HepG2 (cell line): Measurements from ENCODE around the gene FAM83G. TPM values are rescaled to one million over a fixed set of nuclear protein-coding genes. Genes with fewer than 3 reads are reported as not detected.

Source experiments
- ATAC-seq: fragments of 200-7000 bp; cut with Tn5 transposase; 3 replicates; pipeline ENCODE4 v1.9.1; 2020; ENCODE audit warnings: mild to moderate bottlenecking, moderate library complexity
- BruUV-seq: library from RNA; stranded (reverse); fragments of 400-500 nt; replicated peaks from 2 replicates; lab custom pipeline; 2021; lab: Mats Ljungman, UMichigan
- CTCF ChIA-PET: fragments of 300-600 bp; formaldehyde crosslinking; extraction: SDS; loops from one replicate; lab custom pipeline; 2021; ENCODE audit warnings: low total read pairs, inconsistent platforms, low intra/inter-chr PET ratio; lab: Yijun Ruan, JAX
- POLR2A ChIA-PET: fragments of 350-600 bp; sonication (Branson Sonifier 250); formaldehyde crosslinking; loops from one replicate; lab custom pipeline; 2020; ENCODE audit warnings: antibody characterized with exemption, inconsistent platforms; lab: Yijun Ruan, JAX
- DNase-seq: peaks from one replicate; pipeline ENCODE4 v3.0.0-alpha.2; 2015; ENCODE audit warnings: low spot score
- FAIRE-seq: peaks from 3 replicates; lab custom pipeline; 2011; peaks lifted over from hg19 to GRCh38; lab: Jason Lieb, UNC
- H2AFZ ChIP-seq: one replicate; pipeline ENCODE4 v1.6.1; 2011; ENCODE audit warnings: low read length, inconsistent platforms
- H3K27ac ChIP-seq: fragments of 300-600 bp; 3 replicates; pipeline ENCODE4 v1.8.0; 2011; ENCODE audit warnings: mixed run types, mild to moderate bottlenecking, mixed read lengths, low read length, inconsistent platforms; ENCODE audit not compliant: insufficient read depth; ENCODE audit errors: extremely low read length
- H3K27me3 ChIP-seq, 2 experiments: fragments of 200-600 bp in 1 of 2; 2 replicates in 1 of 2; 3 replicates in 1 of 2; pipeline versions ENCODE4 v1.6.0 to v1.8.0; 2011; ENCODE audit warnings: low read length in 2 of 2, mild to moderate bottlenecking in 2 of 2, moderate library complexity in 2 of 2, inconsistent platforms in 1 of 2; ENCODE audit not compliant: insufficient read depth in 2 of 2, control insufficient read depth in 1 of 2
- H3K36me3 ChIP-seq, 2 experiments: fragments of 200-600 bp in 1 of 2; replicated peaks in 1 of 2; 2 replicates in 1 of 2; 3 replicates in 1 of 2; pipeline versions ENCODE4 v1.5.1 to v1.8.0; 2011; ENCODE audit warnings: low read length in 2 of 2, inconsistent platforms in 1 of 2; ENCODE audit not compliant: insufficient read depth in 2 of 2, control insufficient read depth in 1 of 2
- H3K4me1 ChIP-seq: 2 replicates; pipeline ENCODE4 v1.5.1; 2012; ENCODE audit warnings: low read length, inconsistent platforms; ENCODE audit not compliant: insufficient read depth
- H3K4me2 ChIP-seq: 2 replicates; pipeline ENCODE4 v1.6.0; 2011; ENCODE audit warnings: low read depth, low read length, inconsistent platforms
- H3K4me3 ChIP-seq, 3 experiments: fragments of 200-600 bp in 1 of 3; sonication (generic), shearing (Covaris generic) in 1 of 3; replicated peaks in 1 of 3; 2 replicates each; pipeline ENCODE4 v1.5.1; 2011 to 2016; ENCODE audit warnings: low read length in 3 of 3, inconsistent platforms in 2 of 3, low read depth in 2 of 3, mild to moderate bottlenecking in 2 of 3, control low read depth in 1 of 3, mixed read lengths in 1 of 3; ENCODE audit not compliant: insufficient read depth in 1 of 3
- H3K79me2 ChIP-seq: one replicate; pipeline ENCODE4 v1.6.1; 2011; ENCODE audit warnings: low read length, inconsistent platforms; ENCODE audit not compliant: insufficient read depth
- H3K9ac ChIP-seq: 2 replicates; pipeline ENCODE4 v1.6.0; 2011; ENCODE audit warnings: mild to moderate bottlenecking, low read depth, low read length, inconsistent platforms; ENCODE audit not compliant: insufficient read depth
- H3K9me3 ChIP-seq: 2 replicates; pipeline ENCODE4 v1.5.1; 2012; ENCODE audit warnings: mild to moderate bottlenecking, low read length
- H4K20me1 ChIP-seq: 2 replicates; pipeline ENCODE4 v1.6.0; 2011; ENCODE audit warnings: inconsistent platforms, mild to moderate bottlenecking, low read length, moderate library complexity; ENCODE audit not compliant: insufficient read depth
- BCL3 ChIP-seq: sonication (generic); formaldehyde crosslinking; IDR thresholded peaks from 2 replicates; pipeline ENCODE4 v1.5.1; 2020; ENCODE audit warnings: mild to moderate bottlenecking, missing genetic modification reagents, moderate library complexity
- CHD2 ChIP-seq: IDR thresholded peaks from 2 replicates; pipeline ENCODE4 v1.6.1; 2011; ENCODE audit warnings: low read depth, low read length, improper control_type of control experiment
- FUBP1 ChIP-seq: sonication (generic); formaldehyde crosslinking; IDR thresholded peaks from 2 replicates; pipeline ENCODE4 v1.5.1; 2020; ENCODE audit warnings: missing genetic modification reagents, mild to moderate bottlenecking, borderline replicate concordance
- JUN ChIP-seq: sonication (generic); formaldehyde crosslinking; IDR thresholded peaks from 2 replicates; pipeline ENCODE4 v1.4.0; 2020; ENCODE audit warnings: mild to moderate bottlenecking, missing genetic modification reagents
- JUND ChIP-seq: sonication (generic); formaldehyde crosslinking; IDR thresholded peaks from 2 replicates; pipeline ENCODE4 v1.8.0; 2022; ENCODE audit warnings: mild to moderate bottlenecking, missing genetic modification reagents
- KLF6 ChIP-seq: IDR thresholded peaks from 2 replicates; pipeline ENCODE4 v1.8.0; 2016; ENCODE audit warnings: missing biosample characterization, missing genetic modification reagents
- RCOR2 ChIP-seq: IDR thresholded peaks from 2 replicates; pipeline ENCODE4 v1.6.1; 2016; ENCODE audit warnings: missing biosample characterization, missing genetic modification reagents
- ZFAT ChIP-seq: sonication (generic); formaldehyde crosslinking; conservative IDR thresholded peaks from 2 replicates; pipeline ENCODE4 v1.8.1; 2023; ENCODE audit warnings: missing genetic modification reagents, inconsistent platforms
- ZNF20 ChIP-seq: sonication (generic); formaldehyde crosslinking; IDR thresholded peaks from 2 replicates; pipeline ENCODE4 v1.4.0; 2020; ENCODE audit warnings: mild to moderate bottlenecking, moderate library complexity, missing genetic modification reagents
- ZNF260 ChIP-seq: sonication (generic); formaldehyde crosslinking; IDR thresholded peaks from 2 replicates; pipeline ENCODE4 v1.4.0; 2020; ENCODE audit warnings: missing genetic modification reagents, low read depth, mild to moderate bottlenecking, borderline replicate concordance
- ZNF292 ChIP-seq: sonication (generic); formaldehyde crosslinking; IDR thresholded peaks from 2 replicates; pipeline ENCODE4 v1.8.1; 2022; ENCODE audit warnings: mild to moderate bottlenecking, low read depth, missing genetic modification reagents, borderline replicate concordance
- ZNF362 ChIP-seq: sonication (generic); formaldehyde crosslinking; IDR thresholded peaks from 2 replicates; pipeline ENCODE4 v1.4.0; 2020; ENCODE audit warnings: missing genetic modification reagents, mild to moderate bottlenecking, borderline replicate concordance
- ZNF572 ChIP-seq: sonication (generic); formaldehyde crosslinking; IDR thresholded peaks from 2 replicates; pipeline ENCODE4 v1.5.1; 2020; ENCODE audit warnings: mild to moderate bottlenecking, missing genetic modification reagents
- ZNF589 ChIP-seq: sonication (generic); formaldehyde crosslinking; conservative IDR thresholded peaks from 2 replicates; pipeline ENCODE4 v1.8.0; 2022; ENCODE audit warnings: mild to moderate bottlenecking, moderate library complexity, missing genetic modification reagents
- ZNF652 ChIP-seq: IDR thresholded peaks from 2 replicates; pipeline ENCODE4 v1.6.1; 2016; ENCODE audit warnings: low read depth, borderline replicate concordance
- ZZZ3 ChIP-seq: sonication (generic); formaldehyde crosslinking; IDR thresholded peaks from 2 replicates; pipeline ENCODE4 v1.4.0; 2020; ENCODE audit warnings: missing genetic modification reagents, mild to moderate bottlenecking, borderline replicate concordance
- WGBS: methylation state at CpG from one replicate; pipeline ENCODE4 v1.1.6; 2017; ENCODE audit warnings: low lambda C conversion rate; 5-methylcytosine and 5-hydroxymethylcytosine counted together
- in situ Hi-C: cut with HindIII; loops from 2 replicates; pipeline ENCODE4 v1.10.0; 2017; ENCODE audit warnings: low pct_unique_long_range_greater_than_20kb; ENCODE audit not compliant: extremely low pct_ligation_motif_present
- intact Hi-C: fragments of 100-400 bp; cut with micrococcal nuclease; formaldehyde crosslinking; loops from one replicate; pipeline ENCODE4 v1.10.0; 2022; ENCODE audit not compliant: unreplicated experiment
- polyA plus RNA-seq, 8 experiments: library from polyadenylated mRNA; depleted of rRNA in 3 of 8; stranded (reverse) in 7 of 8; unstranded in 1 of 8; fragments of >200 nt; fragmentation: Illumina TruSeq in 4 of 8; extraction: Trizol in 4 of 8; gene quantifications; 2 replicates each; pipeline versions ENCODE4 v1.2.1 to v1.2.3, GENCODE V29; 2011 to 2016; ENCODE audit warnings: low read depth in 4 of 8, missing spikeins in 1 of 8, mixed read lengths in 1 of 8; ENCODE audit not compliant: insufficient read depth in 1 of 8
- total RNA-seq, 5 experiments: library from RNA; depleted of rRNA; stranded (reverse); fragments of >200 nt; fragmentation: Illumina TruSeq; extraction: Trizol; gene quantifications; 2 replicates each; pipeline ENCODE4 v1.2.3, GENCODE V29; 2016; ENCODE audit warnings: low read depth in 1 of 5
- TF ChIP-seq, protein P1 (sequence below): sonication (generic); formaldehyde crosslinking; IDR thresholded peaks from 2 replicates; pipeline ENCODE4 v1.5.1; 2020; ENCODE audit warnings: missing genetic modification reagents, mild to moderate bottlenecking, borderline replicate concordance
- TF ChIP-seq, protein P2 (sequence below): conservative IDR thresholded peaks from 2 replicates; pipeline ENCODE4 v1.6.1; 2018; ENCODE audit warnings: missing genetic modification reagents

Gene FAM83G
- total and polyA plus RNA-seq, 2 of the 13 experiments (the other 11 are each of a cell fraction or from before 2014, with no cell fraction given): 13.7 to 18.6 TPM

- POLR2A ChIA-PET: no interaction called here
- H3K4me3 ChIP-seq: no peak overlapping the region
- no peaks in the 10 kb centered on the region for H3K27me3 ChIP-seq
- H3K79me2 ChIP-seq: peaks cover 7% of the 10 kb centered on the region
- H3K4me2 ChIP-seq: peak overlapping the region; percentile 12; the same call in 1 of the 2 replicates
- ATAC-seq: no peak; the same call in 2 of the 3 replicates
- DNase-seq: peak; percentile 32
- 13% methylated on average over 6 of the region's 6 CpGs for WGBS
- intact Hi-C loops (no loop called here), in situ Hi-C loops (no loop called here)
- H3K4me1 ChIP-seq: peaks cover 55% of the 10 kb centered on the region
- no peak overlapping the region for H3K9ac ChIP-seq
- H3K27ac ChIP-seq: no peak overlapping the region
- H3K36me3 ChIP-seq: peaks cover 6 to 19% of the 10 kb centered on the region in 2 experiments; a peak in 4 of 5 replicates
- FAIRE-seq: peak; percentile 90
- CTCF ChIA-PET: no interaction called here
- H4K20me1 ChIP-seq: peaks cover 8% of the 10 kb centered on the region; the same call in 1 of the 2 replicates
- no peaks in the 10 kb centered on the region for H3K9me3 ChIP-seq
- no peak overlapping the region for H2AFZ ChIP-seq
- BruUV-seq: no TSS peak
- no peak for TF ChIP-seq JUND (CRISPR knock-in tag)
- TF ChIP-seq, protein P1, sequence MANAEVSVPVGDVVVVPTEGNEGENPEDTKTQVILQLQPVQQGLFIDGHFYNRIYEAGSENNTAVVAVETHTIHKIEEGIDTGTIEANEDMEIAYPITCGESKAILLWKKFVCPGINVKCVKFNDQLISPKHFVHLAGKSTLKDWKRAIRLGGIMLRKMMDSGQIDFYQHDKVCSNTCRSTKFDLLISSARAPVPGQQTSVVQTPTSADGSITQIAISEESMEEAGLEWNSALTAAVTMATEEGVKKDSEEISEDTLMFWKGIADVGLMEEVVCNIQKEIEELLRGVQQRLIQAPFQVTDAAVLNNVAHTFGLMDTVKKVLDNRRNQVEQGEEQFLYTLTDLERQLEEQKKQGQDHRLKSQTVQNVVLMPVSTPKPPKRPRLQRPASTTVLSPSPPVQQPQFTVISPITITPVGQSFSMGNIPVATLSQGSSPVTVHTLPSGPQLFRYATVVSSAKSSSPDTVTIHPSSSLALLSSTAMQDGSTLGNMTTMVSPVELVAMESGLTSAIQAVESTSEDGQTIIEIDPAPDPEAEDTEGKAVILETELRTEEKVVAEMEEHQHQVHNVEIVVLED (CRISPR knock-in tag): no peak
- TF ChIP-seq ZNF362 (CRISPR knock-in tag): peak; percentile 75
- TF ChIP-seq JUN (CRISPR knock-in tag): no peak
- TF ChIP-seq ZFAT (CRISPR knock-in tag): no peak
- TF ChIP-seq KLF6: no peak
- no peak for TF ChIP-seq ZNF260
- TF ChIP-seq ZNF292 (CRISPR knock-in tag): no peak
- no peak for TF ChIP-seq ZNF20
- no peak for TF ChIP-seq ZNF652
- no peak for TF ChIP-seq BCL3 (CRISPR knock-in tag)
- no peak for TF ChIP-seq FUBP1 (CRISPR knock-in tag)
- TF ChIP-seq, protein P2, sequence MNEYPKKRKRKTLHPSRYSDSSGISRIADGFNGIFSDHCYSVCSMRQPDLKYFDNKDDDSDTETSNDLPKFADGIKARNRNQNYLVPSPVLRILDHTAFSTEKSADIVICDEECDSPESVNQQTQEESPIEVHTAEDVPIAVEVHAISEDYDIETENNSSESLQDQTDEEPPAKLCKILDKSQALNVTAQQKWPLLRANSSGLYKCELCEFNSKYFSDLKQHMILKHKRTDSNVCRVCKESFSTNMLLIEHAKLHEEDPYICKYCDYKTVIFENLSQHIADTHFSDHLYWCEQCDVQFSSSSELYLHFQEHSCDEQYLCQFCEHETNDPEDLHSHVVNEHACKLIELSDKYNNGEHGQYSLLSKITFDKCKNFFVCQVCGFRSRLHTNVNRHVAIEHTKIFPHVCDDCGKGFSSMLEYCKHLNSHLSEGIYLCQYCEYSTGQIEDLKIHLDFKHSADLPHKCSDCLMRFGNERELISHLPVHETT: no peak
- no peak for TF ChIP-seq CHD2
- no peak for TF ChIP-seq ZZZ3 (CRISPR knock-in tag)
- no peak for TF ChIP-seq ZNF589 (CRISPR knock-in tag)
- no peak for TF ChIP-seq RCOR2
- TF ChIP-seq ZNF572: no peak
Observed at GRCh38 chr17:18920911-18921441, 83.6 kb downstream of the FAM83G start.
